ENCODE measurements around the gene EIF2AK3. TPM values are rescaled to one million over a fixed set of nuclear protein-coding genes. Genes with fewer than 3 reads are reported as not detected.

Gene EIF2AK3
- total and polyA plus RNA-seq, 2 donors (not counting 1 experiment from before 2014, with no cell fraction given): 11.9 to 19.8 TPM

- Histone ChIP-seq H3K9ac (ENCODE audit: insufficient read depth, low read length) (no peak overlapping the region), H3K27me3 (ENCODE audit: control insufficient read depth, insufficient read depth, low read length) (no peaks in the 10 kb centered on the region), H3K9me3 (ENCODE audit: control insufficient read depth, insufficient read depth, low read depth, low read length) (no peaks in the 10 kb centered on the region), H3K36me3 (ENCODE audit: control insufficient read depth, insufficient read depth, low read length) (peaks cover 1% of the 10 kb centered on the region), H2AFZ (ENCODE audit: low read length) (no peak overlapping the region), H3K4me3 (replicated peaks in 1 of 4; ENCODE audit: control extremely low read depth in 1 of 4, insufficient read depth in 1 of 4, low read depth in 3 of 4, low read length in 4 of 4) (no peak overlapping the region), H4K20me1 (ENCODE audit: control insufficient read depth, extremely low read depth, insufficient read depth, low read length) (no peaks in the 10 kb centered on the region), H3K79me2 (ENCODE audit: control insufficient read depth, insufficient read depth, low read length) (no peaks in the 10 kb centered on the region), H3K27ac (ENCODE audit: insufficient read depth, low read length) (no peak overlapping the region), H3K4me1 (ENCODE audit: control insufficient read depth, extremely low read depth, insufficient read depth, low read length) (no peaks in the 10 kb centered on the region), H3K4me2 (ENCODE audit: extremely low read depth, insufficient read depth, low read length) (no peak overlapping the region)
- no peak for DNase-seq (ENCODE audit: low read depth in 2 of 2)
- TF ChIP-seq, protein P1, sequence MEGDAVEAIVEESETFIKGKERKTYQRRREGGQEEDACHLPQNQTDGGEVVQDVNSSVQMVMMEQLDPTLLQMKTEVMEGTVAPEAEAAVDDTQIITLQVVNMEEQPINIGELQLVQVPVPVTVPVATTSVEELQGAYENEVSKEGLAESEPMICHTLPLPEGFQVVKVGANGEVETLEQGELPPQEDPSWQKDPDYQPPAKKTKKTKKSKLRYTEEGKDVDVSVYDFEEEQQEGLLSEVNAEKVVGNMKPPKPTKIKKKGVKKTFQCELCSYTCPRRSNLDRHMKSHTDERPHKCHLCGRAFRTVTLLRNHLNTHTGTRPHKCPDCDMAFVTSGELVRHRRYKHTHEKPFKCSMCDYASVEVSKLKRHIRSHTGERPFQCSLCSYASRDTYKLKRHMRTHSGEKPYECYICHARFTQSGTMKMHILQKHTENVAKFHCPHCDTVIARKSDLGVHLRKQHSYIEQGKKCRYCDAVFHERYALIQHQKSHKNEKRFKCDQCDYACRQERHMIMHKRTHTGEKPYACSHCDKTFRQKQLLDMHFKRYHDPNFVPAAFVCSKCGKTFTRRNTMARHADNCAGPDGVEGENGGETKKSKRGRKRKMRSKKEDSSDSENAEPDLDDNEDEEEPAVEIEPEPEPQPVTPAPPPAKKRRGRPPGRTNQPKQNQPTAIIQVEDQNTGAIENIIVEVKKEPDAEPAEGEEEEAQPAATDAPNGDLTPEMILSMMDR (conservative IDR thresholded peaks at IDR 0.05 in 1 of 2, IDR thresholded peaks at IDR 0.05 in 1 of 2; ENCODE audit: low read depth in 1 of 2, low read length in 2 of 2): no peak
- no peak for TF ChIP-seq EZH2 (IDR thresholded peaks at IDR 0.05; ENCODE audit: low read length, missing control alignments)
These were observed 41.3 kb downstream of the EIF2AK3 start for GRCh38 chr2:88585969-88586368.

- Histone ChIP-seq H3K9ac (ENCODE audit: insufficient read depth, low read length) (no peak overlapping the region), H3K27me3 (ENCODE audit: control insufficient read depth, insufficient read depth, low read length) (no peaks in the 10 kb centered on the region), H3K79me2 (ENCODE audit: control insufficient read depth, insufficient read depth, low read length) (no peaks in the 10 kb centered on the region), H4K20me1 (ENCODE audit: control insufficient read depth, extremely low read depth, insufficient read depth, low read length) (no peaks in the 10 kb centered on the region), H3K27ac (ENCODE audit: insufficient read depth, low read length) (no peak overlapping the region), H2AFZ (ENCODE audit: low read length) (no peak overlapping the region), H3K4me2 (ENCODE audit: extremely low read depth, insufficient read depth, low read length) (no peak overlapping the region), H3K4me1 (ENCODE audit: control insufficient read depth, extremely low read depth, insufficient read depth, low read length) (no peaks in the 10 kb centered on the region), H3K9me3 (ENCODE audit: control insufficient read depth, insufficient read depth, low read depth, low read length) (no peaks in the 10 kb centered on the region), H3K4me3 (replicated peaks in 1 of 4; ENCODE audit: control extremely low read depth in 1 of 4, insufficient read depth in 1 of 4, low read depth in 3 of 4, low read length in 4 of 4) (no peak overlapping the region), H3K36me3 (ENCODE audit: control insufficient read depth, insufficient read depth, low read length) (peaks cover 1% of the 10 kb centered on the region)
- no peak for TF ChIP-seq EZH2 (IDR thresholded peaks at IDR 0.05; ENCODE audit: low read length, missing control alignments)
- TF ChIP-seq, protein P1 (conservative IDR thresholded peaks at IDR 0.05 in 1 of 2, IDR thresholded peaks at IDR 0.05 in 1 of 2; ENCODE audit: low read depth in 1 of 2, low read length in 2 of 2): no peak
- DNase-seq (ENCODE audit: low read depth in 2 of 2): peak in 1 of 2 donors; percentile 3
These were observed 45.2 kb downstream of the EIF2AK3 start for GRCh38 chr2:88582030-88582429.

- Histone ChIP-seq H2AFZ (ENCODE audit: low read length) (no peak overlapping the region), H3K4me1 (ENCODE audit: control insufficient read depth, extremely low read depth, insufficient read depth, low read length) (no peaks in the 10 kb centered on the region), H3K4me2 (ENCODE audit: extremely low read depth, insufficient read depth, low read length) (no peak overlapping the region), H3K9me3 (ENCODE audit: control insufficient read depth, insufficient read depth, low read depth, low read length) (no peaks in the 10 kb centered on the region), H3K36me3 (ENCODE audit: control insufficient read depth, insufficient read depth, low read length) (peaks cover 6% of the 10 kb centered on the region), H3K27ac (ENCODE audit: insufficient read depth, low read length) (no peak overlapping the region), H3K9ac (ENCODE audit: insufficient read depth, low read length) (no peak overlapping the region), H3K27me3 (ENCODE audit: control insufficient read depth, insufficient read depth, low read length) (no peaks in the 10 kb centered on the region), H4K20me1 (ENCODE audit: control insufficient read depth, extremely low read depth, insufficient read depth, low read length) (no peaks in the 10 kb centered on the region), H3K4me3 (replicated peaks in 1 of 4; ENCODE audit: control extremely low read depth in 1 of 4, insufficient read depth in 1 of 4, low read depth in 3 of 4, low read length in 4 of 4) (no peak overlapping the region), H3K79me2 (ENCODE audit: control insufficient read depth, insufficient read depth, low read length) (no peaks in the 10 kb centered on the region)
- DNase-seq (ENCODE audit: low read depth in 2 of 2): no peak
- TF ChIP-seq, protein P1 (conservative IDR thresholded peaks at IDR 0.05 in 1 of 2, IDR thresholded peaks at IDR 0.05 in 1 of 2; ENCODE audit: low read depth in 1 of 2, low read length in 2 of 2): no peak
- TF ChIP-seq EZH2 (IDR thresholded peaks at IDR 0.05; ENCODE audit: low read length, missing control alignments): no peak
These were observed 47.2 kb downstream of the EIF2AK3 start for GRCh38 chr2:88580088-88580487.

All from fibroblast of lung (primary cell).